NCI-H2227 treated with DMSO at 0.1 percent for 48 hours (cell line): ENCODE data around the gene ARHGEF2.
A peak's percentile ranks its signal among the peaks of the same experiment; 100 is the strongest.

Experiments
- DNase-seq: peaks from one replicate; lab custom pipeline; 2025; lab: John Stamatoyannopoulos, UW

The ARHGEF2 gene

GRCh38 chr1:155978325-155978972 lies at the start of gene ARHGEF2:
TSS of gene ARHGEF2 (minus strand) at chr1:155978547. CDS start at chr1:155978427, 120 bp downstream.
- DNase-seq, result no peak

- no peak for DNase-seq
Measured at GRCh38 chr1:156026588-156026987, 48.2 kb upstream of the ARHGEF2 start.

GRCh38 chr1:156025876-156026275 lies 47.5 kb upstream of the ARHGEF2 start:
- DNase-seq, result peak; percentile 57

GRCh38 chr1:156024801-156025200 lies 46.5 kb upstream of the ARHGEF2 start:
- DNase-seq, result no peak

- DNase-seq, result no peak
Measured at GRCh38 chr1:156021954-156022353, 43.6 kb upstream of the ARHGEF2 start.

- no peak for DNase-seq
Measured at GRCh38 chr1:156021093-156021428, 42.7 kb upstream of the ARHGEF2 start.

- peak; percentile 97 for DNase-seq
Measured at GRCh38 chr1:156020293-156021092, 42.1 kb upstream of the ARHGEF2 start, which contains the start of gene SSR2. TSS of gene SSR2 (minus strand) at chr1:156020951. CDS start at chr1:156020167, 784 bp downstream.

GRCh38 chr1:156019946-156020292 lies 41.6 kb upstream of the ARHGEF2 start:
- DNase-seq, result no peak

GRCh38 chr1:156014829-156015228 lies 36.5 kb upstream of the ARHGEF2 start:
- no peak for DNase-seq

GRCh38 chr1:156012051-156012817 lies 33.9 kb upstream of the ARHGEF2 start:
- DNase-seq, result no peak

- DNase-seq, result no peak
Measured at GRCh38 chr1:156009404-156009803, 31.1 kb upstream of the ARHGEF2 start.

GRCh38 chr1:156006666-156007376 lies 28.5 kb upstream of the ARHGEF2 start:
- no peak for DNase-seq

GRCh38 chr1:156004843-156005584 lies 26.7 kb upstream of the ARHGEF2 start:
- no peak for DNase-seq

GRCh38 chr1:156003923-156004188 lies 25.5 kb upstream of the ARHGEF2 start:
- DNase-seq, result no peak

GRCh38 chr1:156002188-156002911 lies 24.0 kb upstream of the ARHGEF2 start:
- no peak for DNase-seq

GRCh38 chr1:156001662-156002171 lies 23.4 kb upstream of the ARHGEF2 start:
- DNase-seq, result no peak

- no peak for DNase-seq
Measured at GRCh38 chr1:156001021-156001661, 22.8 kb upstream of the ARHGEF2 start.

- DNase-seq, result no peak
Measured at GRCh38 chr1:155999964-156000363, 21.6 kb upstream of the ARHGEF2 start.

GRCh38 chr1:155996166-155996565 lies 17.8 kb upstream of the ARHGEF2 start:
- DNase-seq, result no peak

- DNase-seq, result no peak
Measured at GRCh38 chr1:155993595-155993994, 15.2 kb upstream of the ARHGEF2 start.
